Amniotic stem cell (primary cell): ENCODE measurements around the gene CD36.
A peak's percentile ranks its signal among the peaks of the same experiment; 100 is the strongest.

Source experiments
- DNase-seq: peaks from one replicate; lab custom pipeline; 2025; lab: John Stamatoyannopoulos, UW

Gene CD36

GRCh38 chr7:80705130-80705781, 66.8 kb downstream of the CD36 start:
- no peak for DNase-seq

GRCh38 chr7:80707318-80707717, 68.9 kb downstream of the CD36 start:
- DNase-seq = no peak

GRCh38 chr7:80708123-80708522, 69.7 kb downstream of the CD36 start:
- no peak for DNase-seq

GRCh38 chr7:80711531-80711930, 73.1 kb downstream of the CD36 start:
- DNase-seq = no peak

GRCh38 chr7:80719261-80719660, 80.8 kb downstream of the CD36 start:
- peak; percentile 15 for DNase-seq

- DNase-seq = no peak
These were observed 81.7 kb downstream of the CD36 start for GRCh38 chr7:80720146-80720545.

DNA sequence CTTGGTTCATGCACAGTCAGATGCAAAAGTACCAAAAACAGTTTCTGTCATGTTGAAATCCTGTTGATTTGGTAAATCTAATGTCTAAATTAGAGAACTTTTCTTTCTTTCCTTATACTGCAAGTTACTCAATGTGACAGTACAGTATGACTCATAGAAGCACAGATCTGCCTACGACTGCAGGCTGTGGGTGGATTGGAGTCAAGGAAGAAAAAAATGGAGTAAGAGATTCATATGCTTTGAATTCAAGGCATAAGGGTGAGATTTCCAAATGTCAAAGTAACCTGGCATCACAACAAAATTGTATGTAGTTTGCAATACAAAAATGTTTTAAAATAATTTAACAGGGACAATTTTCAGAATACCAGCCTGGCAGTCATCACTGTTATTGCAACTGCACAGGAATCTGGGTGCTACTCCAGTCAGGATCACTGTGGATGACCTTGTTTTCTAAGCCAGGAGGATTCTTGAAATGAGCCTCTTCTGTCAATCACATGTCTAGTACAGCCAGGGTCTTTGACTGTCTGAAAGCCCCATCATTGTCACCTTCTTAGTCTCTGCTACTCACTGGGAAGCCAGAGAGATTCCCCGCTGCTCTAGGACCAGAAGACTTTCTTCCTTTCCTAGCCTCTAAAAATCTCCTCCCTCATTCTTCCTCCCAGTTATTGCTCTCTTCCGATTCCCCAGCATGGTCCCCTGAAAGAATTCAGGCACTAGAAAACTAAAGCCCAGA, 83.6 kb downstream of the CD36 start:
- DNase-seq = peak; percentile 54

GRCh38 chr7:80722616-80723195, 84.3 kb downstream of the CD36 start:
- peak; percentile 89 for DNase-seq

- DNase-seq = no peak
These were observed 85.9 kb downstream of the CD36 start for GRCh38 chr7:80724249-80724871.

GRCh38 chr7:80725181-80725611, 86.8 kb downstream of the CD36 start:
- DNase-seq = no peak
